Astrocyte of the spinal cord (primary cell): ENCODE results near the gene NR1I2.
A peak's percentile ranks its signal among the peaks of the same experiment; 100 is the strongest.

ENCODE experiments used
- DNase-seq: peaks from one replicate; pipeline ENCODE4 v3.0.0; 2011; ENCODE audit warnings: low read depth, low spot score
- H3K4me3 ChIP-seq: 2 replicates; pipeline ENCODE4 v1.5.1; 2011; ENCODE audit warnings: low read depth, mild to moderate bottlenecking, low read length, moderate library complexity
- CTCF ChIP-seq: IDR thresholded peaks from 2 replicates; pipeline ENCODE4 v1.5.1; 2012; ENCODE audit warnings: low read depth, mild to moderate bottlenecking, low read length, inconsistent platforms
- in situ Hi-C: cut with HindIII; loops from 2 replicates; pipeline ENCODE4 v1.10.0; 2017; ENCODE audit warnings: low sequenced_read_pairs

Gene NR1I2

GRCh38 chr3:119765239-119765638 lies 16.7 kb upstream of the NR1I2 start:
- in situ Hi-C loops: no loop called here
- no peak overlapping the region for H3K4me3 ChIP-seq
- DNase-seq: no peak
- TF ChIP-seq CTCF: no peak

- H3K4me3 ChIP-seq: no peak overlapping the region
- in situ Hi-C loops: no loop called here
- no peak for TF ChIP-seq CTCF
- DNase-seq: no peak
Observed at GRCh38 chr3:119767936-119768601, 13.8 kb upstream of the NR1I2 start.

- no peak for TF ChIP-seq CTCF
- no peak overlapping the region for H3K4me3 ChIP-seq
- no peak for DNase-seq
- in situ Hi-C loops: no loop called here
Observed at GRCh38 chr3:119768668-119769393, 13.1 kb upstream of the NR1I2 start.

GRCh38 chr3:119769394-119770149 lies 12.3 kb upstream of the NR1I2 start:
- no peak overlapping the region for H3K4me3 ChIP-seq
- peak; percentile 88 for DNase-seq
- no peak for TF ChIP-seq CTCF
- in situ Hi-C loops: no loop called here

DNA sequence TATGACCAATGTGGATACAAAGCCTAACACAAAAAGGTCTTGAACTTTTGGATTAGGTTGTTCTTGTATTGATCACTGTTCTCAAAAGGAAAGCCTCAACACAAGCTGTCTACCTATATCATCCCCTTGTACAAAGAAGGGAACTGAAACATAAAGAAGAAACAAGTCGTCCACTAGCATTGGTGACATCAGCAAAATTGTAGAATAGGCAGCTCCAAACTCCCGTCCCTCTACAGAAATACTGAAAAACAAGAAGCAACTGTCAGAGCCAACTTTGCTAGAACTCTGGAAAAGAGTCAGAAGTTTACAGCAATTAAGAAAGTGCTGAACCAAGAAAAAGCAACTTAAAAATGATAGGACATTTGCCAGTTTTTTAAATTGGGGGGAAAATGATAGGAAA lies 7.5 kb upstream of the NR1I2 start:
- TF ChIP-seq CTCF: no peak
- in situ Hi-C loops: no loop called here
- H3K4me3 ChIP-seq: no peak overlapping the region
- DNase-seq: no peak

DNA sequence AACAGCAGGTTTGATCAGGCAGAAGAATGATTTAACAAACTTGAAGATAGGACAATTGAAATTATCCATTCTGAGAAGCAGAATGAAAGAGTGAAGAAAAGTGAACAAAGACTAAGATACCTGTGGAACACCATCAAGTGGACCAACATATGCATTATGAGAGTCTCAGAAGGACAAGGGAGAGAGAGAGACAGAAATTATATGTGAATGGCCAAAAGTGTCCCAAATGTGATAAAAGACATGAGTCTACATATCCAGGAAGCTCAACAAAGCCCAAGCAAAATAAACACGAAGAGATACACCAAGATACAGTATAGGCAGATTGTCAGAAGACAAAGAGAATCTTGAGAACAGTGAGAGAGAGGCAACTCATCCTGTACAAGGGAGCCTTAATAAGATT lies 5.6 kb upstream of the NR1I2 start:
- TF ChIP-seq CTCF: no peak
- DNase-seq: no peak
- in situ Hi-C loops: no loop called here

More for the DNA sequence above, 5.6 kb upstream of the NR1I2 start:
- no peak overlapping the region for H3K4me3 ChIP-seq
